MM.1S (cell line): ENCODE data around the gene F7.

Experiments
- DNase-seq: peaks from one replicate; pipeline ENCODE4 v3.0.0-alpha.2; 2015
- H2AFZ ChIP-seq: fragments of 300-600 bp; sonication (generic); 2 replicates; pipeline ENCODE4 v1.6.0; 2016; ENCODE audit warnings: antibody characterized with exemption, low read length
- H3F3A ChIP-seq: fragments of 300-600 bp; sonication (generic); 2 replicates; pipeline ENCODE4 v1.6.1; 2016; ENCODE audit warnings: mild to moderate bottlenecking, antibody characterized with exemption, low read length, moderate library complexity, mixed read lengths; ENCODE audit not compliant: insufficient read depth
- H3K27ac ChIP-seq: fragments of 300-600 bp; sonication (generic); 2 replicates; pipeline ENCODE4 v1.5.1; 2016; ENCODE audit warnings: mild to moderate bottlenecking, low read length
- H3K27me3 ChIP-seq: fragments of 300-600 bp; sonication (generic); replicated peaks from 2 replicates; pipeline ENCODE4 v1.6.0; 2016; ENCODE audit warnings: low read length; ENCODE audit not compliant: insufficient read depth
- H3K36me3 ChIP-seq: fragments of 300-600 bp; sonication (generic); replicated peaks from 2 replicates; pipeline ENCODE4 v1.6.1; 2016; ENCODE audit warnings: mild to moderate bottlenecking, low read length, mixed read lengths; ENCODE audit not compliant: insufficient read depth
- H3K4me1 ChIP-seq: fragments of 300-600 bp; sonication (generic); 2 replicates; pipeline ENCODE4 v1.6.1; 2016; ENCODE audit warnings: low read length, mixed read lengths
- H3K4me2 ChIP-seq: fragments of 300-600 bp; sonication (generic); 2 replicates; pipeline ENCODE4 v1.6.0; 2016; ENCODE audit warnings: low read depth, low read length
- H3K4me3 ChIP-seq: fragments of 300-600 bp; sonication (generic); 2 replicates; pipeline ENCODE4 v1.5.1; 2016; ENCODE audit warnings: low read length, mixed read lengths
- H3K79me2 ChIP-seq: fragments of 300-600 bp; sonication (generic); 2 replicates; pipeline ENCODE4 v1.6.1; 2016; ENCODE audit warnings: mixed run types, low read length, mixed read lengths
- H3K9ac ChIP-seq: fragments of 300-600 bp; sonication (generic); 2 replicates; pipeline ENCODE4 v1.6.1; 2016; ENCODE audit warnings: low read length, mixed read lengths
- H3K9me2 ChIP-seq: fragments of 300-600 bp; sonication (generic); replicated peaks from 2 replicates; pipeline ENCODE4 v1.6.1; 2016; ENCODE audit warnings: mild to moderate bottlenecking, low read length, mixed read lengths; ENCODE audit not compliant: insufficient read depth
- H3K9me3 ChIP-seq: fragments of 300-600 bp; sonication (generic); replicated peaks from 2 replicates; pipeline ENCODE4 v1.6.1; 2016; ENCODE audit warnings: mild to moderate bottlenecking, low read length, mixed read lengths; ENCODE audit not compliant: insufficient read depth
- H4K20me1 ChIP-seq: fragments of 300-600 bp; sonication (generic); 2 replicates; pipeline ENCODE4 v1.6.1; 2016; ENCODE audit warnings: mild to moderate bottlenecking, low read length, moderate library complexity, mixed read lengths; ENCODE audit not compliant: insufficient read depth
- EZH2 ChIP-seq: fragments of 300-600 bp; sonication (generic); optimal IDR thresholded peaks from 2 replicates; pipeline ENCODE3; 2017; ENCODE audit warnings: low read depth, mild to moderate bottlenecking, antibody characterized with exemption, low read length, mixed read lengths
- EZH2phosphoT487 ChIP-seq: fragments of 300-600 bp; sonication (generic); IDR thresholded peaks from 2 replicates; pipeline ENCODE4 v1.6.1; 2018; ENCODE audit warnings: antibody characterized with exemption, low read length
- TF ChIP-seq, protein P1 (sequence below): fragments of 300-600 bp; sonication (generic); IDR thresholded peaks from 2 replicates; pipeline ENCODE4 v1.5.1; 2016; ENCODE audit warnings: antibody characterized with exemption, low read length, mixed read lengths

F7 gene

DNA sequence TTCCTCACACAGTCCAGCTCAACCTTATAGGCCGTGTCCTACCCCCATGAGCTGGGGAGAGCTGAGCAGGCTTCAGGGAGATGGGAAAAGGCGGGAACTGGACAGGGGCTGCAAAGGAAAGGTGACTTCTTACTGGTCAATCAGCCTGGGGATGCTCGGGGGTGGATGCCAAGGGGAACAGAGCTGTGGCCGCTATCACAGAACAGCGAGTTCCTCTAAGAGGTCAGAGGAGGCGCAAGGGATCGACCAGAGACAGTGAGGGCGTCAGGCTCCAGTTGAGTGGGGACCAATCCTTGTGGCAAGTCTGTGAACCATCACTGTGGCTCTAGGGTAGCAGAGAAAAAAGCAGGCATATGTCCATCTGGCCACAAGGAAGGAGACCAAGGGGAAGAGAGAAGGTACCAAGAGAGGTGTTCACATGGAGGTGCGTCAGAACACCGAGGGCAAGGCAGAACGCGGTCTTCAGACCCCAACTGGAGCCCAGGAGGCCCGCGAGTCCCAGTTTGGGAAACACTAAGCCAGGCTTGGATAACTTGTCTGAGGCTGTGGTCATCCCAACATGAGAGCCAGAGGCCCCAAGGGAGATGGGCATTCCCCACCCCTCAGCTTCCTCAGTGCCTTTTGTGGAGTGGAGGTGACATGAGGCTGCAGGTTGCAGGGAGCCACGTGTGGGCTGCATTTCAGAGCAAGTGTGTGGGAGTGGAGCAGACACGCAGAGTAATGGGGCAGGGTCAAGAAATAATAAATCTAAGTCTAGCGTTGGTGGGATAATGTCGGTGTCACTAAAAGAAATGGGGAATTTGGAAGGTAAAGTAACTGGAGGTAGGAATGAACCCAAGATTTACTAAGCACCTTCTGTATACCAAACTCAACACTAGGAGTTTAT is 20.9 kb downstream of the F7 start:
- no peaks in the 10 kb centered on the region for H3K36me3 ChIP-seq
- no peaks in the 10 kb centered on the region for H4K20me1 ChIP-seq
- DNase-seq: no peak
- H3K4me2 ChIP-seq: no peak overlapping the region
- H2AFZ ChIP-seq: no peak overlapping the region
- no peaks in the 10 kb centered on the region for H3F3A ChIP-seq
- no peaks in the 10 kb centered on the region for H3K4me1 ChIP-seq
- H3K79me2 ChIP-seq: no peaks in the 10 kb centered on the region
- no peak overlapping the region for H3K4me3 ChIP-seq
- no peaks in the 10 kb centered on the region for H3K9me3 ChIP-seq
- H3K27me3 ChIP-seq: peaks cover 92% of the 10 kb centered on the region
- TF ChIP-seq, protein P1, sequence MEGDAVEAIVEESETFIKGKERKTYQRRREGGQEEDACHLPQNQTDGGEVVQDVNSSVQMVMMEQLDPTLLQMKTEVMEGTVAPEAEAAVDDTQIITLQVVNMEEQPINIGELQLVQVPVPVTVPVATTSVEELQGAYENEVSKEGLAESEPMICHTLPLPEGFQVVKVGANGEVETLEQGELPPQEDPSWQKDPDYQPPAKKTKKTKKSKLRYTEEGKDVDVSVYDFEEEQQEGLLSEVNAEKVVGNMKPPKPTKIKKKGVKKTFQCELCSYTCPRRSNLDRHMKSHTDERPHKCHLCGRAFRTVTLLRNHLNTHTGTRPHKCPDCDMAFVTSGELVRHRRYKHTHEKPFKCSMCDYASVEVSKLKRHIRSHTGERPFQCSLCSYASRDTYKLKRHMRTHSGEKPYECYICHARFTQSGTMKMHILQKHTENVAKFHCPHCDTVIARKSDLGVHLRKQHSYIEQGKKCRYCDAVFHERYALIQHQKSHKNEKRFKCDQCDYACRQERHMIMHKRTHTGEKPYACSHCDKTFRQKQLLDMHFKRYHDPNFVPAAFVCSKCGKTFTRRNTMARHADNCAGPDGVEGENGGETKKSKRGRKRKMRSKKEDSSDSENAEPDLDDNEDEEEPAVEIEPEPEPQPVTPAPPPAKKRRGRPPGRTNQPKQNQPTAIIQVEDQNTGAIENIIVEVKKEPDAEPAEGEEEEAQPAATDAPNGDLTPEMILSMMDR: no peak
- no peak for TF ChIP-seq EZH2
- no peak for TF ChIP-seq EZH2phosphoT487
- H3K9me2 ChIP-seq: no peaks in the 10 kb centered on the region
- H3K27ac ChIP-seq: no peak overlapping the region
- no peak overlapping the region for H3K9ac ChIP-seq

DNA sequence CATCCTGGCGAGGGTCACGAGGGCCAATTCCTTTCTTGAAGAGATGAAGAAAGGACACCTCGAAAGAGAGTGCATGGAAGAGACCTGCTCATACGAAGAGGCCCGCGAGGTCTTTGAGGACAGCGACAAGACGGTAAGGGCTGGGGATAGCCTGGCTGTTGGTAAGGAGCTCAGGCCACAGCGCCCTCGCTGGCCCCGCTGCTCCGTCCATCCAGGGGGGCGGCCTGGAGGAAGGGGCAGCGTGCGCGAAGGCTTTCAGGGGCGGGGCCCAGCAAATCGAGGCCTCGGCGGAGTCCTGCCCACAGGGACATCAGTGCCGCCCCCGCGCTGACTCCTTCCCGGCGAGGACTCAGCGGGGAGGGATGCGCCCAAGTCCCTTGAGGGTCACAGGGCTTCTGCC is 23.9 kb downstream of the F7 start:
- H3F3A ChIP-seq: no peaks in the 10 kb centered on the region
- no peaks in the 10 kb centered on the region for H4K20me1 ChIP-seq
- H3K36me3 ChIP-seq: no peaks in the 10 kb centered on the region
- H3K9me3 ChIP-seq: no peaks in the 10 kb centered on the region
- no peak overlapping the region for H3K4me3 ChIP-seq
- H3K4me2 ChIP-seq: no peak overlapping the region
- H3K9ac ChIP-seq: no peak overlapping the region
- H3K79me2 ChIP-seq: no peaks in the 10 kb centered on the region
- H2AFZ ChIP-seq: no peak overlapping the region
- H3K27ac ChIP-seq: no peak overlapping the region
- TF ChIP-seq EZH2phosphoT487: no peak
- TF ChIP-seq, protein P1: no peak
- no peak for TF ChIP-seq EZH2
- H3K4me1 ChIP-seq: no peaks in the 10 kb centered on the region
- no peak for DNase-seq
- H3K27me3 ChIP-seq: peaks cover 91% of the 10 kb centered on the region
- no peaks in the 10 kb centered on the region for H3K9me2 ChIP-seq

DNA sequence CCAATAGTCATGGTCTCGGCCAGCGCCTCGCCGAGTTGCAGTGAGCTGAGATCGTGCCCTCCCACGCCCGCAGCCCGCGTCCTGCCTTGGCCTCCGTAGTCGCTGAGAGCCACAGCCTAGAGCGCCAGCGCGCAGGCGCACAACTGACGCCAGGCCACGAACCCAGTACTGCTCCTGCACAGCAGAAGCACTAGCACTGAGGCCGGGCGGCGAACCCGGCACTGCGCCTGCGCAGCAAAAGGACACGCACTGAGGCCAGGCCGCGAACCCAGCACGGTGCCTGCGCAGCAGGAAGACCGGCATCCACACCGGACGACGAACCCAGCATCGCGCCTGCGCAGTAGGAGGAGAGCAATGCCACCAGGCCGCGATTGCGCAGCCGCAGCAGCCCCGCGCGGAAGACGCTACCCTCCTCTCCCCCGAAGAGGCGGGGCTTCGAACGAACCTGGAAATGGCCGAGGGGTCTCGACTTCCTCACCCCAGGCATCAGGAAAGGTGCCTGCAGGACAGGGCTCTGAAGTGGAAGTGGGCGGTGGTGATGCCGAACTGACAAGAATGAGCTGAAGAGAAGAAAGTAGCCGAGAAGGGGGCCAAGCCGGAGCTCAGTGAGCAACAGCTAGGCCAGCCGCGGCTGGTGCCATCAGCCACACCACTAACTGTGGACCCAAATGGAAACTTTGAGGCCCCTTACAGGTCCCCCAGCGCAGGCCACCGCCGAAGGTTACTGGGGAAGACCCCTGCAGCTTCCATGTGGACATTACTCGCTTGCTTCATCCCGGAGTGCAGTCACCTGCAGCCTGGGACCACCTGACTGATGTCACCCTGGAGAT is 24.5 kb downstream of the F7 start:
- Histone ChIP-seq H3K36me3 (no peaks in the 10 kb centered on the region), H4K20me1 (no peaks in the 10 kb centered on the region), H3K9ac (no peak overlapping the region), H2AFZ (no peak overlapping the region), H3K4me1 (no peaks in the 10 kb centered on the region), H3K9me2 (no peaks in the 10 kb centered on the region), H3K27ac (no peak overlapping the region), H3K9me3 (no peaks in the 10 kb centered on the region), H3K4me3 (no peak overlapping the region), H3K27me3 (peaks cover 89% of the 10 kb centered on the region), H3K79me2 (no peaks in the 10 kb centered on the region), H3K4me2 (no peak overlapping the region), H3F3A (no peaks in the 10 kb centered on the region)
- DNase-seq: no peak
- TF ChIP-seq EZH2: no peak
